GM12891 (cell line): Measurements from ENCODE around the gene NUMB.

Experiments
- PAX5 ChIP-seq: IDR thresholded peaks from 2 replicates; pipeline ENCODE4 v1.6.1; 2011; ENCODE audit warnings: low read length, moderate library complexity, mild to moderate bottlenecking; ENCODE audit not compliant: insufficient read depth, severe bottlenecking
- POLR2A ChIP-seq: IDR thresholded peaks from 2 replicates; pipeline ENCODE4 v1.6.1; 2011; ENCODE audit warnings: low read depth, low read length, control low read depth
- POLR2AphosphoS5 ChIP-seq: IDR thresholded peaks from 2 replicates; pipeline ENCODE4 v1.6.1; 2011; ENCODE audit warnings: low read depth, low read length, control low read depth
- SPI1 ChIP-seq: IDR thresholded peaks from 2 replicates; pipeline ENCODE4 v1.6.1; 2011; ENCODE audit warnings: low read depth, low read length, control low read depth

- TF ChIP-seq POLR2AphosphoS5 (no peak), PAX5 (no peak), POLR2A (no peak), SPI1 (no peak)
These were observed 193.2 kb downstream of the NUMB start for GRCh38 chr14:73264885-73265720.
